Kidney epithelial cell (primary cell): ENCODE results near the gene KLC4. TPM values are rescaled to one million over a fixed set of nuclear protein-coding genes. Genes with fewer than 3 reads are reported as not detected.

Experiments used
- DNase-seq: peaks from one replicate; pipeline ENCODE4 v3.0.0-alpha.2; 2010; ENCODE audit warnings: low read depth
- H3K27me3 ChIP-seq: 2 replicates; pipeline ENCODE4 v1.6.0; 2011; ENCODE audit warnings: low read length; ENCODE audit not compliant: control insufficient read depth, insufficient read depth
- H3K36me3 ChIP-seq: 2 replicates; pipeline ENCODE4 v1.5.1; 2011; ENCODE audit warnings: low read length; ENCODE audit not compliant: control insufficient read depth, insufficient read depth
- H3K4me3 ChIP-seq: 2 replicates; pipeline ENCODE4 v1.5.1; 2011; ENCODE audit warnings: low read depth, mild to moderate bottlenecking, control low read depth, low read length
- CTCF ChIP-seq: IDR thresholded peaks from 2 replicates; pipeline ENCODE4 v1.5.1; 2011; ENCODE audit warnings: mild to moderate bottlenecking, moderate library complexity, low read length, control low read depth, inconsistent platforms; ENCODE audit not compliant: insufficient read depth, poor library complexity, severe bottlenecking
- total RNA-seq: library from RNA; depleted of rRNA; stranded (reverse); fragments of >200 nt; gene quantifications from 2 replicates; pipeline ENCODE4 v1.2.3, GENCODE V29; 2015

KLC4 gene
- total RNA-seq, 1 donor from 2014 or later: 21.6 TPM

GRCh38 chr6:43020847-43021246, 38.6 kb upstream of the KLC4 start:
- peaks cover 3% of the 10 kb centered on the region for H3K36me3 ChIP-seq
- peak overlapping the region; percentile 89 for H3K4me3 ChIP-seq
- H3K27me3 ChIP-seq: no peaks in the 10 kb centered on the region
- no peak for TF ChIP-seq CTCF
- DNase-seq: no peak

- DNase-seq: peak; percentile 19
- Histone ChIP-seq H3K4me3 (peak within 1 kb of the TSS; percentile 89), H3K27me3 (no peaks in the 10 kb centered on the region), H3K36me3 (peaks cover 3% of the 10 kb centered on the region)
- TF ChIP-seq CTCF: no peak
Observed at GRCh38 chr6:43021270-43022047, 38.0 kb upstream of the KLC4 start, which contains the start of gene RRP36. RRP36 (plus strand) TSS chr6:43021623; CDS start chr6:43021655, 32 bp downstream.

- Histone ChIP-seq H3K4me3 (no peak overlapping the region), H3K36me3 (peaks cover 2% of the 10 kb centered on the region), H3K27me3 (no peaks in the 10 kb centered on the region)
- no peak for TF ChIP-seq CTCF
- DNase-seq: no peak
Observed at GRCh38 chr6:43024436-43024835, 35.0 kb upstream of the KLC4 start.

GRCh38 chr6:43026365-43026764, 33.1 kb upstream of the KLC4 start:
- Histone ChIP-seq H3K27me3 (no peaks in the 10 kb centered on the region), H3K36me3 (peaks cover 6% of the 10 kb centered on the region), H3K4me3 (no peak overlapping the region)
- no peak for DNase-seq
- TF ChIP-seq CTCF: no peak

GRCh38 chr6:43029120-43029519, 30.3 kb upstream of the KLC4 start:
- no peak for DNase-seq
- H3K36me3 ChIP-seq: peaks cover 6% of the 10 kb centered on the region
- no peak for TF ChIP-seq CTCF
- H3K27me3 ChIP-seq: no peaks in the 10 kb centered on the region
- H3K4me3 ChIP-seq: no peak overlapping the region

GRCh38 chr6:43032326-43032725, 27.1 kb upstream of the KLC4 start:
- peaks cover 7% of the 10 kb centered on the region for H3K36me3 ChIP-seq
- H3K4me3 ChIP-seq: no peak overlapping the region
- no peak for DNase-seq
- no peak for TF ChIP-seq CTCF
- H3K27me3 ChIP-seq: no peaks in the 10 kb centered on the region
